ENCODE measurements around the gene LMO4.

- TF ChIP-seq EZH2 (IDR thresholded peaks at IDR 0.05) (no peak), POLR2AphosphoS5 (IDR thresholded peaks at IDR 0.05; ENCODE audit: borderline replicate concordance, low read depth, low read length) (no peak), FOXP2 (optimal IDR thresholded peaks at IDR 0.05; ENCODE audit: control extremely low read depth, extremely low read length, insufficient read depth) (no peak)
These were observed 37.6 kb upstream of the LMO4 start for GRCh38 chr1:87291107-87291506.

All from SK-N-MC (cell line).